Ishikawa (cell line): ENCODE results near the gene FCHSD2.

Experiments
- CEBPB ChIP-seq: IDR thresholded peaks from 2 replicates; pipeline ENCODE4 v1.6.1; 2012
- CREB1 ChIP-seq: IDR thresholded peaks from 2 replicates; pipeline ENCODE4 v1.6.1; 2012; ENCODE audit warnings: low read depth
- EGR1 ChIP-seq: IDR thresholded peaks from 2 replicates; pipeline ENCODE4 v1.6.1; 2012
- EP300 ChIP-seq: IDR thresholded peaks from 2 replicates; pipeline ENCODE4 v1.6.1; 2012; ENCODE audit warnings: borderline replicate concordance
- NFIC ChIP-seq: IDR thresholded peaks from 2 replicates; pipeline ENCODE4 v1.6.1; 2012
- RAD21 ChIP-seq: IDR thresholded peaks from 2 replicates; pipeline ENCODE4 v1.6.1; 2012; ENCODE audit warnings: low read depth
- REST ChIP-seq: IDR thresholded peaks from 2 replicates; pipeline ENCODE4 v1.6.1; 2012; ENCODE audit warnings: low read depth, mild to moderate bottlenecking
- TAF1 ChIP-seq: IDR thresholded peaks from 2 replicates; pipeline ENCODE4 v1.6.1; 2012; ENCODE audit warnings: low read depth, mild to moderate bottlenecking
- TCF12 ChIP-seq: IDR thresholded peaks from 2 replicates; pipeline ENCODE4 v1.6.1; 2012; ENCODE audit warnings: low read depth
- TEAD4 ChIP-seq: IDR thresholded peaks from 2 replicates; pipeline ENCODE4 v1.6.1; 2012
- YY1 ChIP-seq: IDR thresholded peaks from 2 replicates; pipeline ENCODE4 v1.6.1; 2012; ENCODE audit warnings: low read depth
- ZBTB7A ChIP-seq: IDR thresholded peaks from 2 replicates; pipeline ENCODE4 v1.6.1; 2012; ENCODE audit warnings: low read depth
- TF ChIP-seq, protein P1 (sequence below): IDR thresholded peaks from 2 replicates; pipeline ENCODE4 v1.6.1; 2012
- TF ChIP-seq, protein P2 (sequence below): IDR thresholded peaks from 2 replicates; pipeline ENCODE4 v1.6.1; 2012

- TF ChIP-seq, protein P1, sequence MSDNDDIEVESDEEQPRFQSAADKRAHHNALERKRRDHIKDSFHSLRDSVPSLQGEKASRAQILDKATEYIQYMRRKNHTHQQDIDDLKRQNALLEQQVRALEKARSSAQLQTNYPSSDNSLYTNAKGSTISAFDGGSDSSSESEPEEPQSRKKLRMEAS, result no peak
- TF ChIP-seq CEBPB (no peak), EP300 (no peak), REST (no peak), RAD21 (no peak), TAF1 (no peak), TCF12 (no peak), YY1 (no peak), TEAD4 (no peak), NFIC (no peak), ZBTB7A (no peak), CREB1 (no peak), EGR1 (no peak)
- TF ChIP-seq, protein P2, sequence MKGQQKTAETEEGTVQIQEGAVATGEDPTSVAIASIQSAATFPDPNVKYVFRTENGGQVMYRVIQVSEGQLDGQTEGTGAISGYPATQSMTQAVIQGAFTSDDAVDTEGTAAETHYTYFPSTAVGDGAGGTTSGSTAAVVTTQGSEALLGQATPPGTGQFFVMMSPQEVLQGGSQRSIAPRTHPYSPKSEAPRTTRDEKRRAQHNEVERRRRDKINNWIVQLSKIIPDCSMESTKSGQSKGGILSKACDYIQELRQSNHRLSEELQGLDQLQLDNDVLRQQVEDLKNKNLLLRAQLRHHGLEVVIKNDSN, result no peak
These were observed 285.4 kb downstream of the FCHSD2 start for GRCh38 chr11:72856551-72857345.
